Gastroesophageal sphincter (tissue), 4 donors: Measurements from ENCODE around the gene FAM13C. TPM values are rescaled to one million over a fixed set of nuclear protein-coding genes. Genes with fewer than 3 reads are reported as not detected.

Source experiments
- ATAC-seq: fragments of 150-250 bp; one replicate; pipeline ENCODE4 v1.9.1; 2016; ENCODE audit warnings: mild to moderate bottlenecking, moderate library complexity
- H3K27ac ChIP-seq, 4 donors: fragments of 200-600 bp; sonication (generic) in 3 of 4; 1 replicate in 3 of 4; 2 replicates in 1 of 4; pipeline ENCODE4 v1.5.1; 2016 to 2019
- H3K27me3 ChIP-seq: fragments of 200-600 bp; sonication (generic); one replicate; pipeline ENCODE4 v1.5.1; 2019
- H3K36me3 ChIP-seq, 2 donors: fragments of 200-600 bp; sonication (generic); one replicate each; pipeline ENCODE4 v1.5.1; 2019; ENCODE audit warnings: control low read depth in 1 of 2
- H3K4me1 ChIP-seq, 3 donors: fragments of 200-600 bp; sonication (generic); 1 replicate in 2 of 3; 2 replicates in 1 of 3; pipeline ENCODE4 v1.5.1; 2016 to 2019; ENCODE audit warnings: control low read depth in 2 of 3
- H3K4me3 ChIP-seq, 2 donors: fragments of 200-600 bp; sonication (generic); one replicate each; pipeline ENCODE4 v1.5.1; 2019; ENCODE audit warnings: mild to moderate bottlenecking in 1 of 2, moderate library complexity in 1 of 2
- H3K9me3 ChIP-seq, 3 donors: fragments of 200-600 bp; sonication (generic); one replicate each; pipeline ENCODE4 v1.5.1; 2017 to 2019; ENCODE audit warnings: control low read depth in 2 of 3
- CTCF ChIP-seq, 4 experiments: fragments of 200-600 bp in 2 of 4; fragments of 450-650 bp in 2 of 4; sonication (generic) in 1 of 4; IDR thresholded peaks; one replicate each; pipeline ENCODE4 v1.5.1; 2017 to 2019; ENCODE audit warnings: antibody characterized with exemption in 4 of 4, mild to moderate bottlenecking in 2 of 4, moderate library complexity in 2 of 4
- EP300 ChIP-seq: sonication (generic); formaldehyde crosslinking; IDR thresholded peaks from one replicate; pipeline ENCODE4 v1.6.1; 2017; ENCODE audit warnings: antibody characterized with exemption, mild to moderate bottlenecking
- POLR2A ChIP-seq, 2 donors: fragments of 450-650 bp; IDR thresholded peaks; one replicate each; pipeline ENCODE4 v1.6.1; 2017; ENCODE audit warnings: antibody characterized with exemption in 2 of 2, mild to moderate bottlenecking in 2 of 2, moderate library complexity in 1 of 2
- POLR2AphosphoS5 ChIP-seq: sonication (generic); formaldehyde crosslinking; IDR thresholded peaks from one replicate; pipeline ENCODE4 v1.6.1; 2017; ENCODE audit warnings: antibody characterized with exemption
- WGBS, 2 donors: methylation state at CpG; one replicate each; pipeline ENCODE4 v1.1.5; 2018; ENCODE audit warnings: low coverage in 1 of 2; 5-methylcytosine and 5-hydroxymethylcytosine counted together
- total RNA-seq, 4 donors: library from RNA; depleted of rRNA; stranded (reverse); fragments of >200 nt; gene quantifications; one replicate each; pipeline ENCODE4 v1.1.0, GENCODE V29; 2016

Gene FAM13C
- total RNA-seq, 4 donors from 2014 or later, result 26.9 to 79.9 (median 45.5) TPM

- TF ChIP-seq CTCF (IDR thresholded peaks at IDR 0.05), result no peak
- peaks cover 0 to 3% of the 10 kb centered on the region in 2 donors for H3K36me3 ChIP-seq
- peaks cover 0 to 30% (median 0%) of the 10 kb centered on the region in 3 donors for H3K4me1 ChIP-seq
Observed at GRCh38 chr10:59269651-59270050, 92.7 kb downstream of the FAM13C start.

GRCh38 chr10:59268460-59268859 is 93.9 kb downstream of the FAM13C start:
- 94% methylated on average over 2 to 7 of the region's 7 CpGs for WGBS, 2 donors

More at GRCh38 chr10:59269651-59270050, 92.7 kb downstream of the FAM13C start:
- no peak overlapping the region for H3K27ac ChIP-seq
- H3K4me3 ChIP-seq, result no peak overlapping the region
- H3K9me3 ChIP-seq, result no peaks in the 10 kb centered on the region
- 94 to 95% methylated on average over 3 to 6 of the region's 6 CpGs for WGBS, 2 donors
- no peak for ATAC-seq
- no peaks in the 10 kb centered on the region for H3K27me3 ChIP-seq

GRCh38 chr10:59266321-59266720 is 96.0 kb downstream of the FAM13C start:
- 63 to 67% methylated on average over 1 to 3 of the region's 3 CpGs for whole genome bisulfite sequencing, 2 donors
- no peak for TF ChIP-seq EP300

More at GRCh38 chr10:59268460-59268859, 93.9 kb downstream of the FAM13C start:
- no peak for ATAC-seq
- Histone ChIP-seq H3K4me3 (no peak overlapping the region), H3K27ac (no peak overlapping the region), H3K27me3 (no peaks in the 10 kb centered on the region), H3K9me3 (no peaks in the 10 kb centered on the region), H3K4me1 (peaks cover 0 to 34% (median 0%) of the 10 kb centered on the region in 3 donors), H3K36me3 (peaks cover 0 to 3% of the 10 kb centered on the region in 2 donors)
- TF ChIP-seq POLR2AphosphoS5 (no peak), EP300 (no peak), POLR2A (IDR thresholded peaks at IDR 0.05) (no peak), CTCF (IDR thresholded peaks at IDR 0.05) (no peak)

GRCh38 chr10:59265141-59265540 is 97.2 kb downstream of the FAM13C start:
- no peaks in the 10 kb centered on the region for H3K27me3 ChIP-seq
- H3K27ac ChIP-seq, result no peak overlapping the region
- no peak overlapping the region for H3K4me3 ChIP-seq
- WGBS, 2 donors, result 49 to 69% methylated on average over 3 of the region's 5 CpGs
- ATAC-seq, result no peak
- peaks cover 0 to 10% (median 0%) of the 10 kb centered on the region in 3 donors for H3K4me1 ChIP-seq
- H3K36me3 ChIP-seq, result peaks cover 0 to 10% of the 10 kb centered on the region in 2 donors
- TF ChIP-seq CTCF (IDR thresholded peaks at IDR 0.05) (no peak), POLR2A (IDR thresholded peaks at IDR 0.05) (no peak), POLR2AphosphoS5 (no peak), EP300 (no peak)
- H3K9me3 ChIP-seq, result no peaks in the 10 kb centered on the region

More at GRCh38 chr10:59266321-59266720, 96.0 kb downstream of the FAM13C start:
- no peaks in the 10 kb centered on the region for H3K9me3 ChIP-seq
- peaks cover 0 to 7% of the 10 kb centered on the region in 2 donors for H3K36me3 ChIP-seq
- H3K4me3 ChIP-seq, result no peak overlapping the region
- peaks cover 0 to 14% (median 0%) of the 10 kb centered on the region in 3 donors for H3K4me1 ChIP-seq
- no peak for ATAC-seq
- no peaks in the 10 kb centered on the region for H3K27me3 ChIP-seq
- H3K27ac ChIP-seq, result no peak overlapping the region

- 86 to 93% methylated on average over 1 of the region's 1 CpG for WGBS, 2 donors
- Histone ChIP-seq H3K4me3 (no peak overlapping the region), H3K4me1 (peaks cover 0 to 16% (median 0%) of the 10 kb centered on the region in 3 donors), H3K27ac (no peak overlapping the region), H3K9me3 (no peaks in the 10 kb centered on the region), H3K27me3 (no peaks in the 10 kb centered on the region), H3K36me3 (peaks cover 9 to 25% of the 10 kb centered on the region in 2 donors)
- TF ChIP-seq POLR2AphosphoS5 (no peak), POLR2A (IDR thresholded peaks at IDR 0.05) (no peak), CTCF (IDR thresholded peaks at IDR 0.05) (no peak), EP300 (no peak)
- ATAC-seq, result no peak
Observed at GRCh38 chr10:59258890-59259289, 103.5 kb downstream of the FAM13C start.
